Islet precursor cell (in vitro differentiated cells): ENCODE results near the gene ADAM10.

Experiments
- DNase-seq: peaks from one replicate; pipeline ENCODE4 v3.0.0-alpha.2; 2018

Gene ADAM10

DNA sequence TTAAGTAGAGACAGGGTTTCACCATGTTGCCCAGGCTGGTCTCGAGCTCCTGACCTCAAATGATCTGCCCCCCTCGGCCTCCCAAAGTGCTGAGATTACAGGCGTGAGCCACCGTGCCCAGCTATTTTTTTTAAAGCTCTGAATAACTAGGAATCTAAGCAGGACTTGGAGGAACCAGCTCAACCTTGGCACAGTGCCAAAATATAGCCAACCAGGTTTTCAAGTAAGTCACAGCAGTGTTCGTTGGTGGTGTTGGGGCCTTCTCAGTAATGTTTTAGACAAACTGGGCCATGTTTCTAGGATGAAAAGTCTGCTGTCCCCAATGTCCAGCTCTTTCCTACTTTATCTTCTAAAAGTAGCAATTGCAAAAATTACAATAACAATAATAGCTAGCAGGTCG, 6.4 kb upstream of the ADAM10 start:
- DNase-seq, result no peak

DNA sequence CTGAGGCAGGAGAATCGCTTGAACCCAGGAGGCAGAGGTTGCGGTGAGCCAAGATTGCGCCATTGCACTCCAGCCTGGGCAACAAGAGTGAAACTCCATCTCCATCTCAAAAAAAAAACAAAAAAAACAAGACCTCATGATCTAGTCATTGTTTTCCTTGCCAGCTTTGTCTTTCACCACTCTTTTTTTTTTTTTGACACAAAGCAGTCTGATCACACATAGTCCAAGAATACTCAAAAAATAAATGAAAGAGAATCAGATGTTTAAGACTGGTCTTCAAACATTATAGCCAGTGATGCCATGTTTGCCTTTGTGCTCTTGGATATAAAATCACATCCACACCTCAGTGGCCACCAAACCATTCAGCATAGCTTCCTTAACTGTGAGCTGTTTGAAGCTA, 5.8 kb upstream of the ADAM10 start:
- DNase-seq, result no peak

DNA sequence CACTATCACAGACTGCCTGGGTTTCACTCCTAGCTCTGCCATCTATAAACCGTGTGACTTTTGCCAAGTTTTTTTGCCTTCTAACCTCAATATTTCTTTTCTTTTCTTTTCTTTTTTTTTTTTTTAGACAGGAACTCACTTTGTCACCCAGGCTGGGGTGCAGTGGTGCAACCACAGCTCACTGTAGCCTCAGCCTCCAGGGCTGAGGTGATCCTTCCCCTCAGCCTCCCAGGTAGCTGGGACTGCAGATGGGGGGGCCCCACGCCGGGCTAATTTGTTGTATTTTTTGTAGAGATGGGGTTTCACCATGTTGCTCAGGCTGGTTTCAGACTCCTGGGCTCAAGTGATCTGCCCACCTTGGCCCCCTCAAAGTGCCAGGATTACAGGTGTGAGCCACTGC, 3.2 kb upstream of the ADAM10 start:
- no peak for DNase-seq

DNA sequence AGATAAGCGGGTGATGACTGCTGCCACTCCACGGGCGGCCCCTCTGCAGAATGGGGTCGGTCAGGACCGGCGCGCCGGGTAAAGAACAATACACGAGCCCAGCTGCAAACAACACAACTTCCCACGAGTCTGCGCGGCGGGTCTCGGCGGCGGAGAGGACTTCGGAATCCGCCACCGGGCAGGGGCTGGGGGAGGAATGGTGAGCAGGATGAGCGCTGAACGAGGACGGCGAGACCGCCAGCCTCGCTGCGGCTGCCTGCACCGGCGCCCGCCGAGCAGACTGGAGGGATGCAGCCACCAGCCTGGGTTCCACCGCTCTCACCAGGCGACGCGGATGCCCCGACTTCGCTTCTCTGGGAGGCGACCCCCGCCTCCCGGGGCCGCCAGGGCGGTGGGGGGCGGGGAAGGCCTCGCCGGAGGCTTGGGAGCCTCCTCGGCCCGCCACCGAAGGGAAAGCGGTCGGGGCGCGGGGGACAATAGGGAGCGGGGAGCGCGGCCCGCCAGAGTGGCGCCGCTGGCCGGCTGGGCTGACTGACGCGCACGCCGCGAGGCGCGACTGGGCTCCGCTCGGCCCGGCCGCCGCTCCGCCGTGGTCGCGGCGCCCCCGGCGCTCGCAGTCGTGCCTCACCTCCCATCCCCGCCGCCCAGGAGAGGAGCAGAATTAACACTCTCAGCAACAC, 515 bp downstream of the ADAM10 start:
- peak; percentile 76 for DNase-seq

DNA sequence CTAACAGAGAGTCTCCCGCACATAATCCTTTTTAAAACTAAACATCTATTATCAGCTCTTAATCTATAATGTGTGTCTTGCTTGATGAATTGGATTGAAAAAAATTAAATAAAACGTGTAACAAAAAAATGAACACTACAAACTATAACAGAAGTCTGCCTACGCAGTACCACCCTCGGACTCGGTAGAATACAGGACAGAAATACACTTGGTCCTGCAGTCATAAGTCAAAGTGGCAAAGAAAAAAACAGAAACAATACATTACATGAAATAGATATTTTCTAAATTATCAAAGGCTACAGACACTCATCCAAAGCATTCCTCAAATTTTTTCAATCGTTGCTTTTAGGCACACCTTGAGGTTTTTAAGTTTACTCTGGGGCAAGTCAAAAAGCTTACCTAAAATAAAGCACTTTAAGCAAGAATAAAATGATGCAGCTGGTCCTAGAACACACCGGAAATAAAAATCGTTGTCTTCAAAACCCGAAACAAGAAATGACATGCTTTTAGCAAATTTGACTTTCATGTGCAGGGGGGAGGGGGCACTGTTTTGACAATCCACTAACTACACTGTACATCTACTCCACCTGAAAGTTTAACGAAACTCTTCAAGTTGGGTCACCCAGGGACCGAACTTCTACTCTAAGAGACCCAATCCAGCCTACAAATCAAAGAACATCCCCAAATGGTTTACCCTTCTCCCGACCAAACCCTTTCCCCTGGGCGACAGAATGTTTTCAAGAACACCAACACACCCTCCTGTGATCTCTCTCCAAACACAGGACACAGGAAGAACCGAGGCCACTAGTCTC, 1.3 kb downstream of the ADAM10 start:
- DNase-seq, result no peak

DNA sequence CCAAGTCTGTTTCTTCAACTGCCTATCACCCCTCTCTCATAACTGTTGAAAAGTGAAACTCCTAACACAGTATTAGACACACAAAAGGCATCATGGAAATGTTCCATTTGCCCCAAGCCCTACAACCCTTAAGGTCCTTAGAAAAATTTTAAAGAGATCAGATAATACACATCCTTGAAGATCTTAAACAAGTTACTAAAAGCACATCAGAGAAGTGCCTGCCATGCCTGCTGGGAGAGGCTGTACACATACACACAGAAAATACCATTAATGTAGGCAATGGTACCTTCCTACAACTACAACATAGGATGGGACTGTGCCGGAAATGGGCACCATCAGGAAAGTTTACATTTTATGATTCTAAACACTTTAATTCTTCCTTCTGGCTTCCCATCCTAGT, 3.3 kb downstream of the ADAM10 start:
- no peak for DNase-seq

- no peak for DNase-seq
Observed at GRCh38 chr15:58742819-58743502, 6.5 kb downstream of the ADAM10 start.

DNA sequence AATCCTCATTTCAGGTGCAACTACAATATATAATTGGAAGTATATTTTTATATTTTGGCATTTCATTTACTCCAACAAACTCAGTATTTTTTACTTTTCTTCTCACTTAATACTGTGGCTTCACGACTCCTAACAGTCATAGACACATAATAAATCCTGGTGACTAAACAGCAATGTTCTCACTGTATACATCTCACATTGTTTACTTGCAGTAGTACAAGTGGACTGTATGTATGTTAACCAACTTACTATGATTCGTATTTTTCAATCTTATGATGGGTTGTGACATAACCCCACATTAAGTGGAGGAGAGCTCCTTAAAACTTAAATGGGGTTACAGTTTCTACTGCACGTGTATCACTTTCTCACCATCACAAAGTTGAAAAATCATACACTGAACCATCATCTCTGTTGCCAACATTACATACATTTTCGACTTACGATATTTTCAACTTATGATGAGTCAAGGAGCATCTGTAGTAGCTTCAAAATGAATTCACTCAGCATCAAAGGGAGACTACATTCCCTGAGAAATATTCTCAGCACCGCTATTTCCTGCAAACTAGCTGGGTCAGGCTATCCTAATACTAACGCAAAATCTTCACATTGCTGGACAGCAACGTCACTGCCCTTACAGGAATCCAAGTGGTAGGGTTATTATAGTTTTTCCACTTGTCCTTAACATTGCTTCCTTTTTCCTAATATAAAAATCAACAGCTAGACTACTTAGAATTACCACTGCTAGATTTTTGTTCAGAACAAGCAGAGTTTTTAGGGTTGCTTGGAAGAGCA, 7.3 kb downstream of the ADAM10 start:
- DNase-seq, result no peak

GRCh38 chr15:58741032-58741431, 8.5 kb downstream of the ADAM10 start:
- no peak for DNase-seq

GRCh38 chr15:58740436-58740835, 9.1 kb downstream of the ADAM10 start:
- no peak for DNase-seq

GRCh38 chr15:58738046-58738707, 11.3 kb downstream of the ADAM10 start:
- no peak for DNase-seq

DNA sequence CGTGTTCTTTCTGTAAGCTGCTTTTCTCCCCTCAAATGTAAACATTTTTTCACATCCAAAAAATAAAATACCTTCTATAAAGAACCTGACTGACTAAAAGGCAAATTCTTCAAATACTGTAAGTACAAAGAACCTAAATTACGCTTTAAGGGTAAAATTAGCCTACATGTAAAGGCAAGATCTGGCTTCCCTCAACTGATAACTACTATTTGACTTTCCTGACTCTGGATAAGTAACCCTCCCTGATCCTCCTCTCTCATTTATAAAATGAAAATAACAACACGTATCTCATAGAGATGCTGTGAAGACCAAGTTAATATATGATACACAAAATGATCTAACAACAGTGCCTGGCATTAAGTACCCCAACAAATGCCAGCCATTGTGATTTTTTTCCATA, 12.2 kb downstream of the ADAM10 start:
- DNase-seq, result no peak

DNA sequence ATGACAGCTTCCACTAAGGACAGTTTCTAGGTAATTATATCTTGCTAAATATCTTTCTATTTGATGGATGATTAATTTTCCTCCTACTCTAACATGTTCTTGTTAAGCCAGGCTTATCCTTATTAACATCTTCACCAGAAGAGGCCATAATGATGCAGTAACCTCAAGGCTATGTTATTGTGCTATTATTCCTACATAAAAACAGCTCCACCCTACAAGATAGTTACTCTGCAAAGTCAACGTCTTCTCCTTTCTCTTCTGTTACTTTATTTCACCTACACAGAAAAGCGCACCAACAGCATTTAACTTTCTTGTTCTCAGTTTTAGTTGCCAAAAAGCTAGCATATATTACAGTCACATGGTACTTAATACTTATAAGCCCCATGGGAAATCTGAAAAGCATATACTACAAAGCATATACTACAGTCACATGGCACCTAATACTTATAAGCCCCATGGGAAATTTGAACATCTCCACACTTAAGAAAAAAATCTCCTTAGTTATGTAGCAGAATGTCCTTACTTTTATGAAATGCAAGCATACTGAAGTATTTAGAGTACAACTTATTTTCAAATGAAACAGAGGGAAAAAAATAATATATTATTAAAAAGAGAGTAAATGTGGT, 13.4 kb downstream of the ADAM10 start:
- no peak for DNase-seq

GRCh38 chr15:58734859-58735258, 14.6 kb downstream of the ADAM10 start:
- no peak for DNase-seq

- no peak for DNase-seq
Observed at GRCh38 chr15:58732625-58733363, 16.7 kb downstream of the ADAM10 start.

DNA sequence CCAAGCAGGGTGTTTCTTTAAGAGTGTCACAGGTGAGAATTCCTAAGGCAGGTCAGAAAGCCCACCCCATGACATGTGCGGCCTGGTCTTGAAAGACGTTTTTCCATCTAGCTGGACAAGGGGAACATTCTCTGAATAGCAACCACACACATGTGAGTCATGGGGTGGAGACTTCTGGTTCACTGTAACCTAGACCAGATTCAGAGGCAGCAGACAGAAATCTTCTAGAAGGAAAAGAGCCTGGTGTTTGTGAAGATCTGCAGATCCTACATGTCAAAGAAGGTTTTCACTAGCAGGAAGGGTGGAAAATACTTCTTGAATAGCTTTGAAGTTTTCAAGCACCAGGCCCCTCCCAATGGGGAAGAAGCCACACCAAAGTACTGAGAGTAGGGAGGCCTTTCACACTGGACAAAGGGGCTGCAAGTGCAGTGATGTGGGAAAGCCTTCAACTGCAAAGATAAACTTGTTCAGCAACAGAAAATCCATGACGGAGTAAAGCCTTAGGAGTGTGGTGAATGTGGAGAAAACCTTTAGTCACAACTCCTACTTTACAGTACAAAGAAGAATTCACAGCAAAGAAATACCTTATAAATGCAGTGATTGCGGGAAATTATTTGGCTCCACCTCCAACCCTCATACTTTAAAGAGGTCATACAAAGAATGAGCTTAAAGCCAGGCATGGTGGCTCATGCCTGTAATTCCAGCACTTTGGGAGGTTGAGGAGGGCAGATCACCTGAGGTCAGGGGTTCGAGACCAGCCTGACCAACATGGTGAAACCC, 17.6 kb downstream of the ADAM10 start:
- DNase-seq, result peak; percentile 96

- no peak for DNase-seq
Observed at GRCh38 chr15:58726867-58727266, 22.6 kb downstream of the ADAM10 start.

- DNase-seq, result no peak
Observed at GRCh38 chr15:58724466-58724865, 25.0 kb downstream of the ADAM10 start.

DNA sequence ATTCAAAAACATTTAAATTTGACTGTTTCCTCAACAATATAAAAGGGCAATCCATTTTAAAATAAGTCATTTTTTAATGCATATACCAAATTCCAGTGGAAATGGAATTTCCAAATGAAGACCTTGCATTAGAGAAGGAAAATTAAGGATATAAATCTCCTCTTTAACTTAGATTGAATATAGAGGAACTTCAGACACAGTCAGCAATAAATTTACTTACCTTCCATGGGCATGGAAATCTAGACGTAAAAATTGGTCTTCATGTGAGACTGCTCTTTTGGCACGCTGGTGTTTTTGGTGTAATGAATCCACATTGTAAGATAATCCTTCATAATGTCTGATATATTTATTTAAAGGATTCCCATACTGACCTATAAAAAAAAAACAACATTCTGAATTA, 32.1 kb downstream of the ADAM10 start:
- DNase-seq, result no peak

DNA sequence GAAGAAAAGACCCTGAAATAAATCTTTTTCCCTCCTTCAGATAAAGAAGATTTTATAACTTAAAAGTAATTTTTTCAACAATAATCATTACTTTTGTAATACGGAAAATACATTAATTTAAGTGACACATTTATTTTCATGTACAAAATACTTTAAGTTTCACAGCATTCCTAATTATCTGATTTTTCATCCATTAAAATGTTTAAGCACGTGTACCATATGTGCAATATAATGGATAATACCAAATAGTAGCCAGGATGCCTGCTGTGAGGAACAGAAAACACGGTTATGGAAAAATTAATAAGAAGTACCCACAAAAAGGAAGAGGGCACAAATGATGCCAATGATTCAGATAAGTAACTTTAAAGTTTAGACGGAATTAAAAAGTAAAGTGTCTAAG, 33.5 kb downstream of the ADAM10 start:
- no peak for DNase-seq
